Uterus (tissue), 4 donors: ENCODE data around the gene SLC7A14. TPM values are rescaled to one million over a fixed set of nuclear protein-coding genes. Genes with fewer than 3 reads are reported as not detected.

Experiments
- DNase-seq, 2 donors: peaks; one replicate each; pipeline ENCODE4 v3.0.0-alpha.2; 2019 to 2020
- H3K27ac ChIP-seq, 2 donors: fragments of 200-600 bp; sonication (generic); 1 replicate in 1 of 2; 2 replicates in 1 of 2; pipeline ENCODE4 v1.5.1; 2016 to 2018
- H3K27me3 ChIP-seq, 2 donors: fragments of 200-600 bp; sonication (generic); one replicate each; pipeline ENCODE4 v1.5.1; 2018 to 2019; ENCODE audit warnings: control low read depth in 1 of 2
- H3K36me3 ChIP-seq, 2 donors: fragments of 200-600 bp; sonication (generic); one replicate each; pipeline ENCODE4 v1.5.1; 2019; ENCODE audit warnings: control low read depth in 1 of 2
- H3K4me1 ChIP-seq, 2 donors: fragments of 200-600 bp; sonication (generic); one replicate each; pipeline ENCODE4 v1.5.1; 2018 to 2019; ENCODE audit warnings: control low read depth in 1 of 2
- H3K4me3 ChIP-seq, 2 donors: fragments of 200-600 bp; sonication (generic); 1 replicate in 1 of 2; 2 replicates in 1 of 2; pipeline ENCODE4 v1.5.1; 2018 to 2019; ENCODE audit warnings: mild to moderate bottlenecking in 1 of 2
- H3K9me3 ChIP-seq, 2 donors: fragments of 200-600 bp; sonication (generic); one replicate each; pipeline ENCODE4 v1.5.1; 2019; ENCODE audit warnings: control low read depth in 1 of 2
- CTCF ChIP-seq, 4 experiments: fragments of 200-600 bp in 2 of 4; fragments of 450-650 bp in 2 of 4; sonication (generic) in 2 of 4; IDR thresholded peaks; one replicate each; pipeline ENCODE4 v1.5.1; 2016 to 2019; ENCODE audit warnings: antibody characterized with exemption in 4 of 4, mild to moderate bottlenecking in 2 of 4, moderate library complexity in 1 of 4
- POLR2A ChIP-seq, 2 donors: fragments of 450-650 bp; IDR thresholded peaks; one replicate each; pipeline ENCODE4 v1.6.1; 2016; ENCODE audit warnings: antibody characterized with exemption in 2 of 2, mild to moderate bottlenecking in 1 of 2, moderate library complexity in 1 of 2
- intact Hi-C: fragments of 100-400 bp; cut with DNase I; formaldehyde crosslinking; loops from one replicate; pipeline ENCODE4 v1.15.1; 2023; ENCODE audit warnings: low total_unique reads
- total RNA-seq, 4 donors: library from RNA; depleted of rRNA in 3 of 4; stranded (reverse); fragments of >200 nt in 3 of 4; gene quantifications; one replicate each; pipeline versions ENCODE4 v1.1.0 to v1.2.4, GENCODE V29; 2014 to 2023
- donor health status: DM: yes; HTN: yes; CAD: no.

Gene SLC7A14
- total RNA-seq, 4 donors from 2014 or later = 0.55 TPM; not detected in 3

DNA sequence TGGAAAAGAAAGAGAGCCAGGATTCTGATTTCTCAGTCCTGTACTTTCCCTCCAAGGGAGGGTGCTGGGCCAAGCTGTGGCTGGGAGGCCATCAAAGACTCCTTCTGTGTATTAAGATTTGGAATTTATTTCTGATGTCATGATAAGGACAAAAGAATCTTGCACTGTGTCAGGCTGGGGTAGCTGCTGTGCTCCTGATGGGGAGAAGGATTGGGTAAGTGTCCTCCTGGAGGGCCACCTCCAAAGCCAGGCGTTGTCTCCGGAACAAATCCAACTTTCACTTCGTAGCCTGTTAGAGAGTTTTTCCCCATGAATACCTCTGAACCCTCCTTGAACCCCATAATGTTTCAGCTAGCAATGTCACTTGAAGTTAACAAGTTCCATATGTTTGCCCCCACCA, 137.3 kb downstream of the SLC7A14 start:
- no peak for DNase-seq
- H3K9me3 ChIP-seq = no peaks in the 10 kb centered on the region
- intact Hi-C loops = loop anchor here (10.0 kb wide), 1 partner anchor 444 kb away; no protein-coding TSS in a partner anchor
- H3K27ac ChIP-seq = no peak overlapping the region
- no peaks in the 10 kb centered on the region for H3K27me3 ChIP-seq
- H3K4me1 ChIP-seq = no peaks in the 10 kb centered on the region
- H3K36me3 ChIP-seq = no peaks in the 10 kb centered on the region
- TF ChIP-seq CTCF (IDR thresholded peaks at IDR 0.05) (no peak), POLR2A (IDR thresholded peaks at IDR 0.05) (no peak)
- no peak overlapping the region for H3K4me3 ChIP-seq

- no peak for TF ChIP-seq POLR2A (IDR thresholded peaks at IDR 0.05)
- TF ChIP-seq CTCF (IDR thresholded peaks at IDR 0.05) = no peak
- no peaks in the 10 kb centered on the region for H3K9me3 ChIP-seq
- DNase-seq = no peak
- no peaks in the 10 kb centered on the region for H3K4me1 ChIP-seq
- no peak overlapping the region for H3K27ac ChIP-seq
- H3K27me3 ChIP-seq = no peaks in the 10 kb centered on the region
- H3K4me3 ChIP-seq = no peak overlapping the region
- no peaks in the 10 kb centered on the region for H3K36me3 ChIP-seq
- intact Hi-C loops = loop anchor here (10.0 kb wide), 1 partner anchor 439 kb away; no protein-coding TSS in a partner anchor
These were observed 142.4 kb downstream of the SLC7A14 start for GRCh38 chr3:170443457-170443856.

GRCh38 chr3:170442947-170443346, 142.9 kb downstream of the SLC7A14 start:
- H3K27me3 ChIP-seq = no peaks in the 10 kb centered on the region
- H3K4me1 ChIP-seq = no peaks in the 10 kb centered on the region
- H3K36me3 ChIP-seq = no peaks in the 10 kb centered on the region
- TF ChIP-seq CTCF (IDR thresholded peaks at IDR 0.05) = no peak
- TF ChIP-seq POLR2A (IDR thresholded peaks at IDR 0.05) = no peak
- DNase-seq = no peak
- H3K9me3 ChIP-seq = no peaks in the 10 kb centered on the region
- intact Hi-C loops = loop anchor here (10.0 kb wide), 1 partner anchor 438 kb away; no protein-coding TSS in a partner anchor
- no peak overlapping the region for H3K4me3 ChIP-seq
- no peak overlapping the region for H3K27ac ChIP-seq

DNA sequence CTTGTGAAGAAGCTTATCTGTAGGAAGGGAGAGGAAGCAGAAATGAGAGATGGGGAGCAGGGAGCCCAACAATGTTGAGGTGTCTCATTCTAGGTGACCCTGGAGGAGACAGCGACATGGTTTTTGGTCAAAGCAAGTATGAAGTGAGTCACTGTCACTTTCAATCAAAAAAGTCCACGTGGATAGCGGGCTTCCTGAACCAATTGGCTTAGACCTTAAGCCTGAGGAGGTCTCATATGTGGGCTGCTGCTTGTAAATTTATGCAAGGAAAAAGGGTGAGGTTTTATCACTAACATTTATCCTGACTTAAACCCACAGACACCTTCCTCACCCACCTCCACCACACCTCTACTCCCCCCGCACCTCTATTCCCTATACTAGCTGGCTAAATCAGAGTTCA, 144.5 kb downstream of the SLC7A14 start:
- intact Hi-C loops = loop anchor here (10.0 kb wide), 1 partner anchor 437 kb away; no protein-coding TSS in a partner anchor
- DNase-seq = no peak
- Histone ChIP-seq H3K27me3 (no peaks in the 10 kb centered on the region), H3K9me3 (no peaks in the 10 kb centered on the region), H3K4me1 (no peaks in the 10 kb centered on the region), H3K4me3 (no peak overlapping the region), H3K27ac (no peak overlapping the region), H3K36me3 (no peaks in the 10 kb centered on the region)
- no peak for TF ChIP-seq CTCF (IDR thresholded peaks at IDR 0.05)
- no peak for TF ChIP-seq POLR2A (IDR thresholded peaks at IDR 0.05)

GRCh38 chr3:170440344-170440743, 145.5 kb downstream of the SLC7A14 start:
- no peaks in the 10 kb centered on the region for H3K36me3 ChIP-seq
- TF ChIP-seq CTCF (IDR thresholded peaks at IDR 0.05) (no peak), POLR2A (IDR thresholded peaks at IDR 0.05) (no peak)
- no peak overlapping the region for H3K4me3 ChIP-seq
- H3K9me3 ChIP-seq = no peaks in the 10 kb centered on the region
- H3K27ac ChIP-seq = no peak overlapping the region
- intact Hi-C loops = loop anchor here (10.0 kb wide), 1 partner anchor 436 kb away; no protein-coding TSS in a partner anchor
- DNase-seq = no peak
- no peaks in the 10 kb centered on the region for H3K27me3 ChIP-seq
- H3K4me1 ChIP-seq = no peaks in the 10 kb centered on the region
